Measurements from ENCODE around the gene LRPPRC.
"Not testable (repeated sequence)": the region's sequence is repeated elsewhere in the genome, so short reads cannot be mapped to it uniquely, and the experiment has no call there.

Gene LRPPRC

DNA sequence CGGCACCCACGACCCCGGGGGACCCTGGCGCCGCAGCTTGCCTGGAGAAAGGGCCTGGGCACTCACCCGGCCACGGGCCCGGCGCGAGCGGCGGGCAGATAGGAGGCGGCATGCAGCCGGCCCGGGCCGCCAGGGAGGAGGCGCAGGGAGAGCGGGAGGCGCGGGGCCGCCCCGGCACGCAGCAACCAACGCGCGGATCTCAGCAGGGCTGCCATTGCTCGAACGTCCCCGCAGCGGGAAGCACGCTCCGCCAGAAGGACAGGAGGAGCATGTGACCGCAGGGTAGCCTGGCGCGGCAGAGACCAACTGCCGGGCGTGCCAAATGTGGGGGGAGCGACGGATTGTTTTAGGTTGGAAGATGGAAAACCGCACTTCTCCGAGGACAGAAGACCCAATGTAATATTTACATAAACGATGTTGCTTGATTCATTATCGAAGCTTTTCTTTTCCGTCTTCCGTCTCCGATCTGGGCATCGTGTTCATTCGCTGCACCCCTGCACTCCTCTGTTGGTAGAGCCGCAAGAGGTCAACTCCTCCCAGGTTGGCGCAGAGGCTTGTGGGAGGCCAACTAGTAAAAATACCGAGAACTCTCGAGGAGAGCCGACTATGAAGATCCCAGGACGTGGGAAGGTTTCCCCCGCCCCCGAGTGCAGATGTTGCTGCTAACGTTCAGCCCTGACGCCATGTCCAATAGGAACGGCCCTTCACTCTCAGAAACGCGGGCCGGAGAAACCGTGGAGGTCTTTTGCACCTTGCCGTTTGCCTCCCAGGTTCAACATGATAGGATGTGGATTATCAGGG, at the start of gene LRPPRC:
TSS of gene LRPPRC (minus strand) at position 257 of the 801 bp plus-strand sequence. CDS start at position 215, 42 bp downstream.
- in situ Hi-C loops (cut with HindIII; ENCODE audit: low sequenced_read_pairs): no loop called here

DNA sequence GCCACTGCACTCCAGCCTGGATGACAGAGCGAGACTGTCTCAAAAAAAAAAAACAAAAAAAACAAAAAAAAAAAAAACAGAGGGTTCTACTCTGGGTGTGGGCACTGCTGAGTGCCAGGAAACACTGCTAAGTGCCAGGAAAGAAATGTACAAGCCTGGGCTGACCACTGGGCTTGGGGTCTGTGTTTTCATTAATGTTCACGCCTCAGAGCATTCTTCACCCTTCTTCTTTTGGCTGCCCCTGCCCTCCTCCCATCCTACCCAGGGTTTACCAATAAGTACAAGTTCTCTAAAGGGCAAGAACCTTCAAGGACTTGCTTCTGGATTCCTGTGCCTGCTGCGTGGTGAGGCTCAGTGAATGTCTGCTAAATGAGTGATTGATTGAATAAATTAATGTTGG, 49.3 kb upstream of the LRPPRC start:
- in situ Hi-C loops (cut with HindIII; ENCODE audit: low sequenced_read_pairs): no loop called here

DNA sequence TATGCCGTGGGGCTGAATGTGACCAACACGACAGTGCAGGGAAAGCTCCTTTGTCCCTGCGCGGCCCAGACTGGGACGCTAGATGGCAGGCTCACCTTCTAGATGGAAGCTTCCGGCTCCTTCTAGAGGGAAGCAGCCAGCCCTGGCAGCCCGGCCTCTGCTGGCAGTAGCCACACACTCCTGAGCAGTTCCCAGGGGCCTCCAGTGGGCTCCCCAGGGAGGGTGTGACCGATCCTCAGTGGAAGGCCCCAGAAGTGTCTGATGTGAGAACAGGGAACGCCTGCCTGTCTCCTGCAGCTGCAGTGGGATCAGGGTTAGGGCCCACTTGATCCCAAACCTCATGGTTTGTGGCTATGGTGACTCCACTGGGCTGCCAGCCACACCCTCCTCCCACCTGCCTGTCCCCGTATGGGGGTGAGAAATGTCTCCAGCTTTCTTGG, 48.5 kb upstream of the LRPPRC start:
- in situ Hi-C loops (cut with HindIII; ENCODE audit: low sequenced_read_pairs): no loop called here

- in situ Hi-C loops (cut with HindIII; ENCODE audit: low sequenced_read_pairs): no loop called here
These were observed 44.6 kb upstream of the LRPPRC start for GRCh38 chr2:44040365-44040764.

DNA sequence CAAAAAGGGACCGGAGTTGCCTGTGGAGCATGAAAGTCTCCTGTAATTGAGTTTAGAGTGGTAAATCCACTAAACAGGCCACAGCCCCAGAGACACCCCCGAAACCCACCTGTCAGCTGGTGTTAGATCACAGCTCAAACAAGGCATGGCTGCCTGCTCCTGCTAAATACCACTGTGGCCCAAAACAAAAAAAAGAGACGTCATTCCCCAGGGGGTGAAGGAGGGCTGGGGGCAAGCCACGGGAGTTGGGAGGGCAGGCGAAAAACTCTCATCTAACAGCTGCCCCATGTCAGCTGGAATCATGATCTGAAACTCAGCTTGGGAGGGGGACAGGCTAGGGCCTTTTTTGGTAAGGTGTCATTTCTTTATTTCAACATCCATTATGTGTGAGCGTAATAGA, 42.5 kb upstream of the LRPPRC start:
- in situ Hi-C loops (cut with HindIII; ENCODE audit: low sequenced_read_pairs): no loop called here

- in situ Hi-C loops (cut with HindIII; ENCODE audit: low sequenced_read_pairs): no loop called here
These were observed 41.4 kb upstream of the LRPPRC start for GRCh38 chr2:44037221-44037620.

GRCh38 chr2:44033947-44034346, 38.2 kb upstream of the LRPPRC start:
- in situ Hi-C loops (cut with HindIII; ENCODE audit: low sequenced_read_pairs): no loop called here

DNA sequence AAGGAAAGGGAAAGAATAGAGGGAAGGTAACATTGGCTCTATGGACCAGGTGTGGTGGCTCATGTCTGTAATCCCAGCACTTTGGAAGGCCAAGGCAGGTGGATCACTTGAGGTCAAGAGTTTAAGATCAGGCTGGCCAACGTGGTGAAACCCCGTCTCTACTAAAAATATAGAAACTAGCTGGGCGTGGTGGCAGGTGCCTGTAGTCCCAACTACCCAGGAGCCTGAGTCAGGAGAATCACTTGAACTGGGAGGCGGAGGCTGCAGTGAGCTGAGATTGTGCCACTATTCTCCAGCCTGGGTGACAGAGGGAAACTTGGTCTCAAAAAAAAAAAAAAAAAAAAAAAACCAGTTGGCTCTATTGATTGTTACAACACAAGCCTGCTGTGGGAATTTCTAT, 31.3 kb upstream of the LRPPRC start:
- in situ Hi-C loops (cut with HindIII; ENCODE audit: low sequenced_read_pairs): not testable (repeated sequence)

GRCh38 chr2:44016282-44016681, 20.5 kb upstream of the LRPPRC start:
- in situ Hi-C loops (cut with HindIII; ENCODE audit: low sequenced_read_pairs): no loop called here

GRCh38 chr2:44015239-44015638, 19.4 kb upstream of the LRPPRC start:
- in situ Hi-C loops (cut with HindIII; ENCODE audit: low sequenced_read_pairs): no loop called here

DNA sequence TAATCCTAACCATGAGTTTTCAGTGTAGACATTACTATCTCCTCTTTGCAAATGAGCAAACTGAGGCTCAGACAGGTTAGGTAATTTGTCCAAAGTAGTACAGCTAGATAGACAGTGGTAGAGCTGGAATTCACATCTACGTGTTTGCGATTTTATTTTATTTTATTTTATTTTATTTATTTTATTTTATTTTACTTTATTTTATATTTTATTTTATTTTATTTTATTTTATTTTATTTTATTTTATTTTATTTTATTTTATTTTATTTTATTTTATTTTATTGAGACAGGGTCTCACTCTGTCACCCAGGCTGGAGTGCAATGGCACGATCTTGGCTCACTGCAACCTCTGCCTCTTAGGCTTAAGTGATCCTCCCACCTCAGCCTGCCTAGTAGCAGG, 17.4 kb upstream of the LRPPRC start:
- in situ Hi-C loops (cut with HindIII; ENCODE audit: low sequenced_read_pairs): not testable (repeated sequence)

DNA sequence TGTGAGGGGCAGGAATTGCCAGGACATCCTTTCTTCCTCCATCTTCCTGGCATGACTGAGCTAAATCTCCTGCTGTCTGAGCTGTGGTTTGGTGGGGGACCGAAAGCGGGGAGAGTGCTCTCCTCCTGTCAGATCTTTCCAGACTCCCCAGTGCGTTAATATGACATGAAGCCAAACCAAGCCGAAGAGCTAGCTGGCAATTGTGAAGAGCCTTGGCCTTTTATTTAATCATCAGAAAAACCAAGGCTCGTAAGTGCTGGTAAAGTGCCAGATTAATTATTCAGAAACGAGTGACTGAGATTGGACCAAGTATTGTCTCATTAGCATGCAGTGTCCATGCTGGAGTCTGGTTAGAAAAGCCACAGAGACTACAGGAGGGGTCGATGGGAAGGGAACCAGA, 14.5 kb upstream of the LRPPRC start:
- in situ Hi-C loops (cut with HindIII; ENCODE audit: low sequenced_read_pairs): no loop called here

DNA sequence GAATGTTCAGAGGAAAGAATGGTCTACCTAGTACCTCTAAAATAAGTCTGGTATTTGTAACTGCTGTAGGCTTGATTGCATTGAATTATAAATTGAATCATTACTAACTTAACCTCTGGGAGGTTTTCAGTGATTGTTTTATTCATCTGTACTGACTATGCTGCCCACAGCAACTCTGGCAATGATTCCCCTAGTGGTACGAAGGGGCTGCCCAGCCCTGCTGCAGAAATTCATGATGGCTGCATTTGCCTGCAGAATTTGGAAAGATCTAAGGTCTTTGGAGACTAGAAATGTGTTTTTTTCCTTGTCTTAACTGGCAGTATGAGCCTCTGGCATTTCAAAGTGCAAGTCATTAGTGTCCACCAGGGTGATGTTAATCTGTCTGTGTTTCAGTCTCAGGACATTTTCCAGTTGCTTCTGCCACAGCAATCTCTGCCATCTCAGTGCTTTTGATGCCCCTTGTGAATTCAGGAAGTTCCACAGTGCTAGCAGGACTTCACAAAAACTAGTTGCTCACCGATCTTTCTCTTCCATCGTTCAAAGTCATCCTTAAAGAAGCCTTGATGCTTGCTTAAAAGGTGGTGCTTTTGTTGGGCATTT, 13.4 kb upstream of the LRPPRC start:
- in situ Hi-C loops (cut with HindIII; ENCODE audit: low sequenced_read_pairs): no loop called here

DNA sequence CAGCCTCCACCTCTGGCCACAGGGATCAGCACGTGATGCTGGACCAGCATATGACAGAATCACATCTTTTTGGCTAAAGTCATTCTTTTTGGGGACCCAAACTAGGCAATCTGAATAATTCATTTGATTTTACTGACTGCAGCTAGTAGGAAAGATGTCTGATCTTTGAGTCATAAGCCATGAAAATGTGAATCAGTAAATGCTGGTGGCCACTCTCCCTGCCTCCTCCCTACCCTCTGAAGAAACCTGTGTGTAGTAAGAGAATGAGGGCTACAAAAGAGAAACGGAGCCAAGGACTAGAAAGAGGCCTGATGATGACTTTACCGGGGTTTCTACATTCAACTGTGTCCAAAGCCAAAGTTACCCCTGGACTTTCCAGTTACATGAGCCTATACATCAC, 10.1 kb upstream of the LRPPRC start:
- in situ Hi-C loops (cut with HindIII; ENCODE audit: low sequenced_read_pairs): no loop called here

GRCh38 chr2:44004735-44005602, 9.2 kb upstream of the LRPPRC start:
- in situ Hi-C loops (cut with HindIII; ENCODE audit: low sequenced_read_pairs): no loop called here

DNA sequence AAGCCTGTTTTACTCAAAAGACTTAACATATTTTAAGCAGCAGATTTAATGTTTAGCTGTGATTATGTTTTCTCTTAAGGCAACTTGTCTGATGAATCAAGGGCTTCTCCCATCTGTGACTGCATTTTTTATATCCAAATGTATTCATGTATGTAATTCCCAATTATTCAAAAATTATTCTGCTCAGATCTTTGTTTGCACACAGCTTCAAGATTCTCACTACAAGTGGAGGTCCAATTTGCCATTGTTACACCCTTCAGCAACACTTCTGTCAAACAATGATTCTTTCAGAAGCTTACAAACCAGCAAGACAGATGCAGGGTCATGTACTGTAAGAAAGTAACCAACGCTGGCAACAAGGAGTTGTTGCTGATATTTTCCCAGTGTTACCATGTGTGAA, 5.9 kb upstream of the LRPPRC start:
- in situ Hi-C loops (cut with HindIII; ENCODE audit: low sequenced_read_pairs): no loop called here

GRCh38 chr2:43998263-43998662, 2.5 kb upstream of the LRPPRC start:
- in situ Hi-C loops (cut with HindIII; ENCODE audit: low sequenced_read_pairs): no loop called here

DNA sequence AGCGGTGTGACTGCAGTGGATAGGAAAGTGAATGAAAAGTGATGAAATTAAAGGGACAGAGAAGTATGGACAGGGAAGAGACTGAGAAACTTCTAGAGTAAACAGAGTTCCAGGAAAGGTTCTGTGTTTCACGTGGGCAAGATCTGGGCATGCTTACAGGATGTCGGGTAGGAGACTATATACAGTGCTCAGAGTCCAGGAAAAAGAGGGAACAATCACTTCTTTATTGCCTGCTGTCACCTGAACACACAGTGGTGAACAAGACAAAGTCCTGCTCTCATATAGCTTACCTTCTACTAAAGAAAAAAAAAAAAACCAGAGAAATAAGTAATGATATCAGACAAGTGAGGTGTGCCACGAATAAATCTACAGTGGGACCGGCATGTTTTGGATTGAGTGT, 2.4 kb downstream of the LRPPRC start:
- in situ Hi-C loops (cut with HindIII; ENCODE audit: low sequenced_read_pairs): no loop called here

- in situ Hi-C loops (cut with HindIII; ENCODE audit: low sequenced_read_pairs): no loop called here
These were observed 6.2 kb downstream of the LRPPRC start for GRCh38 chr2:43989545-43989944.

- in situ Hi-C loops (cut with HindIII; ENCODE audit: low sequenced_read_pairs): no loop called here
These were observed 9.2 kb downstream of the LRPPRC start for GRCh38 chr2:43986600-43986999.

- in situ Hi-C loops (cut with HindIII; ENCODE audit: low sequenced_read_pairs): no loop called here
These were observed 10.4 kb downstream of the LRPPRC start for GRCh38 chr2:43985359-43985758.

All from endothelial cell of hepatic sinusoid (primary cell).